K562 (cell line): Measurements from ENCODE around the gene C1orf21. TPM values are rescaled to one million over a fixed set of nuclear protein-coding genes. Genes with fewer than 3 reads are reported as not detected.

Source experiments
- ATAC-seq: fragments of 200-7000 bp; cut with Tn5 transposase; 3 replicates; pipeline ENCODE4 v1.9.1; 2020; ENCODE audit warnings: moderate library complexity
- BruUV-seq: library from RNA; stranded (reverse); fragments of 400-500 nt; replicated peaks from 2 replicates; lab custom pipeline; 2021; lab: Mats Ljungman, UMichigan
- CTCF ChIA-PET: fragments of 300-600 bp; formaldehyde crosslinking; extraction: SDS; loops from one replicate; lab custom pipeline; 2021; ENCODE audit warnings: low intra/inter-chr PET ratio; lab: Yijun Ruan, JAX
- POLR2A ChIA-PET: fragments of 300-600, 350-650 bp; sonication (Branson Sonifier 250); formaldehyde crosslinking; extraction: SDS; loops from one replicate; lab custom pipeline; 2021; ENCODE audit warnings: antibody characterized with exemption, inconsistent platforms; lab: Yijun Ruan, JAX
- DNase-seq, 4 experiments: peaks; one replicate each; pipeline versions ENCODE4 v3.0.0 to v3.0.0-alpha.2; 2011 to 2018; ENCODE audit warnings: low spot score in 3 of 4, mixed read lengths in 3 of 4; ENCODE audit errors: extremely low read depth in 1 of 4
- FAIRE-seq: peaks from 2 replicates; lab custom pipeline; 2011; peaks lifted over from hg19 to GRCh38; lab: Jason Lieb, UNC
- H2AFZ ChIP-seq: 2 replicates; pipeline ENCODE4 v1.6.0; 2011; ENCODE audit warnings: low read depth, low read length, control low read depth, inconsistent platforms
- H3K27ac ChIP-seq: fragments of 200-600 bp; 3 replicates; pipeline ENCODE4 v1.8.0; 2011; ENCODE audit warnings: low read depth, mild to moderate bottlenecking, control low read depth, inconsistent platforms, low read length, moderate library complexity, mixed read lengths; ENCODE audit errors: extremely low read depth
- H3K27me3 ChIP-seq, 2 experiments: fragments of 300-600 bp in 1 of 2; 2 replicates in 1 of 2; 3 replicates in 1 of 2; pipeline versions ENCODE4 v1.6.0 to v1.8.0; 2011; ENCODE audit warnings: inconsistent platforms in 2 of 2, low read length in 2 of 2, mild to moderate bottlenecking in 1 of 2, mixed read lengths in 1 of 2, moderate library complexity in 1 of 2; ENCODE audit not compliant: control insufficient read depth in 2 of 2, insufficient read depth in 2 of 2
- H3K36me3 ChIP-seq: fragments of 300-600 bp; 3 replicates; pipeline ENCODE4 v1.8.0; 2011; ENCODE audit warnings: mild to moderate bottlenecking, low read length, inconsistent platforms; ENCODE audit not compliant: control insufficient read depth, insufficient read depth
- H3K4me1 ChIP-seq, 2 experiments: fragments of 200-600 bp in 1 of 2; replicated peaks in 1 of 2; 2 replicates in 1 of 2; 3 replicates in 1 of 2; pipeline versions ENCODE4 v1.5.1 to v1.8.0; 2011; ENCODE audit warnings: inconsistent platforms in 2 of 2, low read length in 2 of 2, mild to moderate bottlenecking in 1 of 2, mixed read lengths in 1 of 2, moderate library complexity in 1 of 2; ENCODE audit not compliant: control insufficient read depth in 2 of 2, insufficient read depth in 2 of 2
- H3K4me2 ChIP-seq: 2 replicates; pipeline ENCODE4 v1.6.1; 2011; ENCODE audit warnings: low read length, control low read depth, inconsistent platforms, mixed read lengths; ENCODE audit not compliant: insufficient read depth
- H3K4me3 ChIP-seq: fragments of 200-600 bp; sonication (generic), shearing (Covaris generic); 2 replicates; pipeline ENCODE4 v1.5.1; 2016; ENCODE audit warnings: control low read depth, inconsistent platforms
- H3K79me2 ChIP-seq: fragments of 200-600 bp; 3 replicates; pipeline ENCODE4 v1.8.0; 2011; ENCODE audit warnings: low read length, inconsistent platforms; ENCODE audit not compliant: control insufficient read depth, insufficient read depth
- H3K9ac ChIP-seq, 2 experiments: 2 replicates each; pipeline versions ENCODE4 v1.6.0 to v1.6.1; 2011; ENCODE audit warnings: low read depth in 2 of 2, low read length in 2 of 2, control low read depth in 1 of 2, inconsistent platforms in 1 of 2, mild to moderate bottlenecking in 1 of 2, mixed read lengths in 1 of 2; ENCODE audit not compliant: insufficient read depth in 1 of 2
- H3K9me1 ChIP-seq: one replicate; pipeline ENCODE4 v1.6.0; 2011; ENCODE audit warnings: inconsistent platforms, mild to moderate bottlenecking, low read length, moderate library complexity; ENCODE audit not compliant: control insufficient read depth, insufficient read depth
- H3K9me3 ChIP-seq: replicated peaks from 2 replicates; pipeline ENCODE4 v1.5.1; 2011; ENCODE audit warnings: low read depth, low read length, inconsistent platforms; ENCODE audit not compliant: control insufficient read depth, insufficient read depth
- H4K20me1 ChIP-seq: replicated peaks from 2 replicates; pipeline ENCODE4 v1.6.1; 2011; ENCODE audit warnings: low read length, inconsistent platforms, mixed read lengths; ENCODE audit not compliant: control insufficient read depth, insufficient read depth
- DNMT1 ChIP-seq: fragments of 450-650 bp; IDR thresholded peaks from 2 replicates; pipeline ENCODE4 v1.6.1; 2016; ENCODE audit warnings: antibody characterized with exemption, mild to moderate bottlenecking
- E4F1 ChIP-seq: fragments of 250-450 bp; sonication (Bioruptor Pico); IDR thresholded peaks from 2 replicates; pipeline ENCODE4 v1.5.0; 2021; ENCODE audit warnings: mild to moderate bottlenecking, borderline replicate concordance
- KLF10 ChIP-seq: fragments of 250-450 bp; sonication (Bioruptor Pico); IDR thresholded peaks from 2 replicates; pipeline ENCODE4 v1.6.1; 2021; ENCODE audit warnings: matching md5 sums
- KLF13 ChIP-seq: fragments of 450-650 bp; IDR thresholded peaks from 2 replicates; pipeline ENCODE4 v1.6.1; 2016; ENCODE audit warnings: missing genetic modification characterization, low read depth, mild to moderate bottlenecking, missing compliant biosample characterization, moderate library complexity, borderline replicate concordance
- MAFF ChIP-seq: IDR thresholded peaks from 2 replicates; pipeline ENCODE4 v1.6.1; 2012; ENCODE audit warnings: low read length, improper control_type of control experiment
- NFATC3 ChIP-seq: fragments of 450-650 bp; IDR thresholded peaks from 2 replicates; pipeline ENCODE4 v1.6.1; 2017; ENCODE audit warnings: mild to moderate bottlenecking
- PCBP2 ChIP-seq: fragments of 200-400 bp; formaldehyde crosslinking; IDR thresholded peaks from 2 replicates; pipeline ENCODE4 v1.6.1; 2018; ENCODE audit warnings: low read length, low read depth, mild to moderate bottlenecking, moderate library complexity; ENCODE audit not compliant: poor library complexity, severe bottlenecking
- RBM39 ChIP-seq: fragments of 200-400 bp; formaldehyde crosslinking; optimal IDR thresholded peaks from 2 replicates; pipeline ENCODE3; 2018; ENCODE audit warnings: low read depth, low read length
- TFAM ChIP-seq: fragments of 250-450 bp; sonication (Bioruptor Pico); conservative IDR thresholded peaks from 2 replicates; pipeline ENCODE4 v1.5.0; 2021; ENCODE audit warnings: mild to moderate bottlenecking, moderate library complexity
- ZC3H11A ChIP-seq: IDR thresholded peaks from 2 replicates; pipeline ENCODE4 v1.6.1; 2012; ENCODE audit warnings: low read depth, low read length, improper control_type of control experiment
- ZFP30 ChIP-seq: fragments of 250-450 bp; sonication (Bioruptor Pico); IDR thresholded peaks from 2 replicates; pipeline ENCODE4 v1.8.0; 2022; ENCODE audit warnings: moderate library complexity, mild to moderate bottlenecking, inconsistent platforms, borderline replicate concordance
- ZNF184 ChIP-seq: sonication (generic); formaldehyde crosslinking; IDR thresholded peaks from 2 replicates; pipeline ENCODE4 v1.5.0; 2020; ENCODE audit warnings: missing genetic modification reagents
- ZNF76 ChIP-seq: fragments of 250-450 bp; sonication (Bioruptor Pico); IDR thresholded peaks from 2 replicates; pipeline ENCODE4 v1.4.0; 2020; ENCODE audit warnings: mild to moderate bottlenecking, moderate library complexity, borderline replicate concordance
- WGBS: fragments of 100-300 bp; shearing (Covaris generic); methylation state at CpG from one replicate; pipeline ENCODE4 v1.1.6; 2016; ENCODE audit warnings: low coverage, mixed read lengths; ENCODE audit not compliant: insufficient coverage; ENCODE audit errors: missing lambda C conversion rate; 5-methylcytosine and 5-hydroxymethylcytosine counted together
- in situ Hi-C: fragments of 300-500 bp; cut with MboI; formaldehyde crosslinking; loops from 4 replicates; pipeline ENCODE4 v1.15.0; 2018; ENCODE audit warnings: inconsistent platforms, mixed read lengths
- intact Hi-C: fragments of 100-400 bp; cut with micrococcal nuclease; formaldehyde crosslinking; loops from 2 replicates; pipeline ENCODE4 v1.14.2; 2022
- polyA plus RNA-seq, 8 experiments: library from polyadenylated mRNA; depleted of rRNA in 4 of 8; stranded (reverse) in 5 of 8; unstranded in 3 of 8; fragments of >200 nt; fragmentation: Nextera tagmentation in 2 of 8; fragmentation: Illumina TruSeq in 1 of 8; extraction: Ambion mirVana in 2 of 8; extraction: Trizol in 1 of 8; gene quantifications; 2 replicates each; pipeline versions ENCODE4 v1.2.1 to v1.2.3, GENCODE V29; 2011 to 2014; ENCODE audit warnings: inconsistent platforms in 1 of 8, missing spikeins in 1 of 8
- total RNA-seq, 7 experiments: library from RNA; depleted of rRNA in 6 of 7; stranded (reverse); fragments of >200 nt in 6 of 7; fragmentation: Illumina TruSeq in 2 of 7; extraction: Trizol in 2 of 7; gene quantifications; 2 replicates each; pipeline versions ENCODE4 v1.2.1 to v1.2.3, GENCODE V29; 2011 to 2021; ENCODE audit warnings: low replicate concordance in 1 of 7

The C1orf21 gene
- total and polyA plus RNA-seq, 9 of the 15 experiments (the other 6 are each of a cell fraction or from before 2014, with no cell fraction given) = under 0.01 to 0.31 (median 0.07) TPM

- no peaks in the 10 kb centered on the region for H3K4me1 ChIP-seq
- no peaks in the 10 kb centered on the region for H3K9me3 ChIP-seq
- H3K27ac ChIP-seq = no peak overlapping the region
- H4K20me1 ChIP-seq = no peaks in the 10 kb centered on the region
- H2AFZ ChIP-seq = no peak overlapping the region
- in situ Hi-C loops = no loop called here
- no peak overlapping the region for H3K9ac ChIP-seq
- ATAC-seq (no peak), FAIRE-seq (no peak), DNase-seq (no peak)
- no peaks in the 10 kb centered on the region for H3K79me2 ChIP-seq
- H3K4me2 ChIP-seq = no peak overlapping the region
- ChIA-PET POLR2A (interaction anchor here (0.9 to 1.4 kb wide), 2 partner anchors 11 to 27 kb away, joined by 3 read pairs; no protein-coding TSS in a partner anchor), CTCF (no interaction called here)
- no peak overlapping the region for H3K4me3 ChIP-seq
- H3K9me1 ChIP-seq = no peaks in the 10 kb centered on the region
- BruUV-seq = no TSS peak
- peaks cover 0 to 4% of the 10 kb centered on the region in 2 experiments; a peak in 1 of 5 replicates for H3K27me3 ChIP-seq
- no peaks in the 10 kb centered on the region for H3K36me3 ChIP-seq
- no peak for TF ChIP-seq RBM39
- TF ChIP-seq KLF10 = no peak
- TF ChIP-seq DNMT1 = no peak
- intact Hi-C loops = no loop called here
Observed at GRCh38 chr1:184492536-184492935, 105.7 kb downstream of the C1orf21 start.

GRCh38 chr1:184493987-184494388 is 107.2 kb downstream of the C1orf21 start:
- Histone ChIP-seq H3K79me2 (no peaks in the 10 kb centered on the region), H4K20me1 (no peaks in the 10 kb centered on the region), H3K9ac (no peak overlapping the region), H3K36me3 (no peaks in the 10 kb centered on the region), H3K9me3 (no peaks in the 10 kb centered on the region), H3K27me3 (peaks cover 0 to 4% of the 10 kb centered on the region in 2 experiments; a peak in 1 of 5 replicates), H3K4me2 (no peak overlapping the region), H3K4me3 (no peak overlapping the region), H2AFZ (no peak overlapping the region), H3K9me1 (no peaks in the 10 kb centered on the region), H3K4me1 (no peaks in the 10 kb centered on the region), H3K27ac (no peak overlapping the region)
- ATAC-seq (no peak), FAIRE-seq (no peak), DNase-seq (no peak)
- ChIA-PET CTCF (no interaction called here), POLR2A (no interaction called here)
- no peak for TF ChIP-seq KLF13
- no peak for TF ChIP-seq ZNF76 (CRISPR knock-in tag)
- TF ChIP-seq MAFF = no peak
- TF ChIP-seq ZC3H11A = no peak
- no peak for TF ChIP-seq TFAM (CRISPR knock-in tag)
- TF ChIP-seq ZFP30 = no peak
- no peak for TF ChIP-seq NFATC3
- no peak for TF ChIP-seq E4F1 (CRISPR knock-in tag)
- no peak for TF ChIP-seq ZNF184 (CRISPR knock-in tag)
- TF ChIP-seq PCBP2 = no peak
- BruUV-seq = no TSS peak
- in situ Hi-C loops = no loop called here
- 5% methylated on average over 1 of the region's 1 CpG for WGBS
- intact Hi-C loops = no loop called here
